ENCODE results near the gene HSPA4L. TPM values are rescaled to one million over a fixed set of nuclear protein-coding genes. Genes with fewer than 3 reads are reported as not detected.

Gene HSPA4L
- total and polyA plus RNA-seq, 2 donors (not counting 3 experiments of a cell fraction or from before 2014, with no cell fraction given), result 1.3 to 12.4 TPM

- CTCF ChIA-PET, result interaction anchor here (1.2 kb wide), 1 partner anchor 8 kb away, joined by 3 read pairs; no protein-coding TSS in a partner anchor
- Histone ChIP-seq H3K4me1 (ENCODE audit: control insufficient read depth, extremely low read depth, insufficient read depth, low read length) (no peaks in the 10 kb centered on the region), H4K20me1 (replicated peaks; ENCODE audit: control insufficient read depth, extremely low read depth, insufficient read depth, low read length) (no peaks in the 10 kb centered on the region), H3K9me1 (replicated peaks; ENCODE audit: control insufficient read depth, extremely low read depth, insufficient read depth, low read length) (no peaks in the 10 kb centered on the region), H3K27me3 (ENCODE audit: control insufficient read depth in 2 of 2, insufficient read depth in 2 of 2, low read length in 2 of 2) (peaks cover 0 to 2% of the 10 kb centered on the region in 2 experiments), H2AFZ (ENCODE audit: low read depth, low read length) (no peak overlapping the region), H3K79me2 (ENCODE audit: control insufficient read depth, insufficient read depth, low read length) (no peaks in the 10 kb centered on the region), H3K9ac (replicated peaks; ENCODE audit: extremely low read depth, insufficient read depth, low read length) (no peak overlapping the region), H3K9me3 (replicated peaks; ENCODE audit: control insufficient read depth, insufficient read depth, low read length) (no peaks in the 10 kb centered on the region), H3K4me2 (ENCODE audit: insufficient read depth, low read length) (no peak overlapping the region), H3K27ac (ENCODE audit: insufficient read depth, low read depth, low read length) (no peak overlapping the region), H3K36me3 (ENCODE audit: control insufficient read depth in 2 of 2, extremely low read depth in 1 of 2, insufficient read depth in 2 of 2, low read length in 2 of 2) (no peaks in the 10 kb centered on the region), H3K4me3 (replicated peaks in 1 of 3; ENCODE audit: insufficient read depth in 1 of 3, low read depth in 1 of 3, low read length in 3 of 3) (no peak overlapping the region)
- dilution Hi-C loops (cut with MboI; ENCODE audit: extremely low pct_ligation_motif_present, low sequenced_read_pairs) (no loop called here), intact Hi-C loops (cut with micrococcal nuclease) (no loop called here)
- DNase-seq (ENCODE audit: low read depth, low spot score) (no peak), FAIRE-seq (no peak)
- TF ChIP-seq FOS (IDR thresholded peaks at IDR 0.05; ENCODE audit: borderline replicate concordance, insufficient read depth, low read length) (no peak), MAX (IDR thresholded peaks at IDR 0.05; ENCODE audit: insufficient read depth, insufficient read length) (no peak), MYC (IDR thresholded peaks at IDR 0.05; ENCODE audit: low read depth, low read length) (no peak), EZH2 (IDR thresholded peaks at IDR 0.05; ENCODE audit: borderline replicate concordance, low read depth, low read length, severe bottlenecking) (no peak), JUN (IDR thresholded peaks at IDR 0.05; ENCODE audit: borderline replicate concordance, insufficient read depth, insufficient read length, low read depth) (no peak), POLR2A (IDR thresholded peaks at IDR 0.05; ENCODE audit: low read depth, low read length) (no peak), POLR2AphosphoS5 (IDR thresholded peaks at IDR 0.05; ENCODE audit: insufficient read depth, low read depth, low read length) (no peak), GATA2 (IDR thresholded peaks at IDR 0.05; ENCODE audit: insufficient read depth, insufficient read length, low read depth, low read length) (no peak)
- TF ChIP-seq, protein P1, sequence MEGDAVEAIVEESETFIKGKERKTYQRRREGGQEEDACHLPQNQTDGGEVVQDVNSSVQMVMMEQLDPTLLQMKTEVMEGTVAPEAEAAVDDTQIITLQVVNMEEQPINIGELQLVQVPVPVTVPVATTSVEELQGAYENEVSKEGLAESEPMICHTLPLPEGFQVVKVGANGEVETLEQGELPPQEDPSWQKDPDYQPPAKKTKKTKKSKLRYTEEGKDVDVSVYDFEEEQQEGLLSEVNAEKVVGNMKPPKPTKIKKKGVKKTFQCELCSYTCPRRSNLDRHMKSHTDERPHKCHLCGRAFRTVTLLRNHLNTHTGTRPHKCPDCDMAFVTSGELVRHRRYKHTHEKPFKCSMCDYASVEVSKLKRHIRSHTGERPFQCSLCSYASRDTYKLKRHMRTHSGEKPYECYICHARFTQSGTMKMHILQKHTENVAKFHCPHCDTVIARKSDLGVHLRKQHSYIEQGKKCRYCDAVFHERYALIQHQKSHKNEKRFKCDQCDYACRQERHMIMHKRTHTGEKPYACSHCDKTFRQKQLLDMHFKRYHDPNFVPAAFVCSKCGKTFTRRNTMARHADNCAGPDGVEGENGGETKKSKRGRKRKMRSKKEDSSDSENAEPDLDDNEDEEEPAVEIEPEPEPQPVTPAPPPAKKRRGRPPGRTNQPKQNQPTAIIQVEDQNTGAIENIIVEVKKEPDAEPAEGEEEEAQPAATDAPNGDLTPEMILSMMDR (IDR thresholded peaks at IDR 0.05; ENCODE audit: extremely low read depth in 1 of 2, insufficient read depth in 1 of 2, low read depth in 1 of 2, low read length in 2 of 2), result no peak
- POLR2A ChIA-PET, result no interaction called here
- no TSS peak for BruUV-seq (replicated peaks)
These were observed 9.1 kb upstream of the HSPA4L start for GRCh38 chr4:127772769-127773671.

All from endothelial cell of umbilical vein (primary cell).